GM20000 (cell line): ENCODE measurements around the gene TMEM87B.

Experiments
- DNase-seq: peaks from one replicate; pipeline ENCODE4 v3.0.0; 2012; ENCODE audit warnings: low spot score
- TF ChIP-seq, protein P1 (sequence below): IDR thresholded peaks from 2 replicates; pipeline ENCODE4 v1.5.1; 2012; ENCODE audit warnings: mild to moderate bottlenecking, control low read depth; ENCODE audit errors: extremely low read depth, missing control alignments

TMEM87B gene

DNA sequence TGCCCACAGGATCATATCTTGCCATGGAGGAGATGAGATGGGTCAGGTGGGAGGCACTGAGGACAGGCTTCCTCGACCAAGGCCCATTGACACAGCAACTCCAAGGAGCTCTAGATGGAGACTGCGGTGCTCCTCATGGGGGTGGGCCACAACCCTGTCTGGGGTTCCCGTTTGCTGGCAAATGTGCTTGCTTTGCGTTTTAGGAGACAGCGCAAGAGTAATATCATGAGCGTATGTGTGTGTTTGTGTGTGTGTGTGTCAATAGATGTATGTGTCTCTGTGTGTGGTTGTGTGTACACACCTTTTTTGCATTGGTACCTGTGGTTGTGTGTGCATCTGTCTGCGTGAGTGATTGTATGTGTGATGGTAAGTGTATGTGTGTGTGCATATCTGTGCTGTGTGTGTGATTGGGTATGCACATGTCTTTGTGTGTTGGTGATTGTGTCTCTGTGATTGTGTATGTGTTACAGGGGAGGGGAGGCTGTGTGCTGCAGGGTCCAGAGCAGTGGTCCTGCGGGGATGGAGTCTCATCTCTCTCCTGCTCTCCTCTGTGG lies 87.5 kb downstream of the TMEM87B start:
- DNase-seq: no peak
- TF ChIP-seq, protein P1, sequence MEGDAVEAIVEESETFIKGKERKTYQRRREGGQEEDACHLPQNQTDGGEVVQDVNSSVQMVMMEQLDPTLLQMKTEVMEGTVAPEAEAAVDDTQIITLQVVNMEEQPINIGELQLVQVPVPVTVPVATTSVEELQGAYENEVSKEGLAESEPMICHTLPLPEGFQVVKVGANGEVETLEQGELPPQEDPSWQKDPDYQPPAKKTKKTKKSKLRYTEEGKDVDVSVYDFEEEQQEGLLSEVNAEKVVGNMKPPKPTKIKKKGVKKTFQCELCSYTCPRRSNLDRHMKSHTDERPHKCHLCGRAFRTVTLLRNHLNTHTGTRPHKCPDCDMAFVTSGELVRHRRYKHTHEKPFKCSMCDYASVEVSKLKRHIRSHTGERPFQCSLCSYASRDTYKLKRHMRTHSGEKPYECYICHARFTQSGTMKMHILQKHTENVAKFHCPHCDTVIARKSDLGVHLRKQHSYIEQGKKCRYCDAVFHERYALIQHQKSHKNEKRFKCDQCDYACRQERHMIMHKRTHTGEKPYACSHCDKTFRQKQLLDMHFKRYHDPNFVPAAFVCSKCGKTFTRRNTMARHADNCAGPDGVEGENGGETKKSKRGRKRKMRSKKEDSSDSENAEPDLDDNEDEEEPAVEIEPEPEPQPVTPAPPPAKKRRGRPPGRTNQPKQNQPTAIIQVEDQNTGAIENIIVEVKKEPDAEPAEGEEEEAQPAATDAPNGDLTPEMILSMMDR: no peak

DNA sequence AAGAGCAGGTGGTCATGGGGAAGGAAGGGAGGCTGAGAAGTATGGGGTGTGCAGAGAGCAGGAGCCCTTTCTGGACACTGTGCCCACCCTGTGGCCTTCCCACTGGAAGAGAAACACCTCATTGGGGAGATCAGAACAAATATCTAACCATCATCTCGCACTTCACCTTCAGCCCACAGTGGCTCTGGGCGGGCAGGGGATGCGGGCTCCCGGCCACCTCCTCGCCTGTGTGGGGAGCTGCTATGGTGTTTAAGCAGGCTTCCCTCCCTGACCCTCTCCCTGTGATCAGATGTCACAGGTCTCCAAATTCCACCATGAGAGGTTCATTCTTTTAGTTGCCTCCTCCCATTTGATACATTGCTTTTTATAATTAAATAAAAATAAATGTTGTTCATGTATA lies 88.1 kb downstream of the TMEM87B start:
- DNase-seq: no peak
- TF ChIP-seq, protein P1: no peak

- no peak for DNase-seq
- TF ChIP-seq, protein P1: no peak
These were observed 89.9 kb downstream of the TMEM87B start for GRCh38 chr2:112144966-112145365.

GRCh38 chr2:112147382-112148168 lies 92.5 kb downstream of the TMEM87B start:
- TF ChIP-seq, protein P1: no peak
- DNase-seq: peak; percentile 3

GRCh38 chr2:112148477-112148876 lies 93.4 kb downstream of the TMEM87B start:
- TF ChIP-seq, protein P1: no peak
- DNase-seq: peak; percentile 4

DNA sequence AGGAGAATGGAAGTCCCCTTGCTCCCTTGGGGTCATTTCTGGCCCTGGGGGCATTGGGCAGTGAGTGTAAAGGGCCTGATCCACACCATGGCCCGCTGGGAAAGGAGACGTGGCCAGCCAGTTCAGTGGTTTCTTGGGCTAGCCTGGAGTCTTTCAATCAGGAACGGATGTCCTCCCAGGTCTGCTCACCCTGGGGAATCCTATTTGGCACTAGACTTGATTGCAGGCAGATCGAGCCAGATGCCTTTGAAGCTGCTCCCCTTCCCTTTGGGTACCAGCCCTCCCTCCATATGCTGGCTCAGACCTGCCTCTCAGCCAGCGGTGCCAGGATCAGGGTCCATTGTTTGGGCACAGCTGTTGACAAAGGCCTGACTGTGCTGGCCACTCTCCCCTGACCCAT lies 94.1 kb downstream of the TMEM87B start:
- TF ChIP-seq, protein P1: no peak
- no peak for DNase-seq

DNA sequence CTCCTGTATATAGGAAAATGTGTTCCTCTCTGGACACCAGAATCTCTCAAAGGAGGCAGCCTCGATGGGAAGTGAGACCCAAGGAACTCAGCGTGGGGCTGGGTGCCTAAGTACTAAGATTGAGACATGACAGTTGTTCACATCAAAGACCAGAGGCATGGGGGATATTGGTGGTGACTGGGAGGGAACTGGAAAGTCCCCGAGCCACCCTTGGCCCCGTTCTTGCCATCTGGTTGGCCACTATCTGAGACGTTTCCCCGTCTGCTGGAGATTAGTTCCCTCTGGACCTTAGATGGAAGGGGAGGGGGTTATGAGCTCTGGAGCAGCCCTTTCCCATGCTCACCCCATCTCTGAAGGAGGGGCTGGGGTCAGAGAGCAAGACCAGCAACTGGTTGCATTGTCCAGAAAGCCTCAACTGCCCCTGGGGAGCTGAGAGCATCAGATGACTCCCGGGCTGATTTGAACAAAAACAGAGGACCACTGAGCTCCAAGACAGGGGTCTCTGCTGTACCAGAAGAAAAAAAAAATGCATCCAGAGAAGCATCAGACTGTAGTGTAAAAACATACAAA lies 94.9 kb downstream of the TMEM87B start:
- TF ChIP-seq, protein P1: no peak
- DNase-seq: peak; percentile 7
